ENCODE measurements around the gene CHD6.

GRCh38 chr20:41382791-41383305, 235.3 kb downstream of the CHD6 start:
- no peak for TF ChIP-seq EZH2 (IDR thresholded peaks at IDR 0.05; ENCODE audit: borderline replicate concordance, low read length)
- TF ChIP-seq CTCF (conservative IDR thresholded peaks at IDR 0.05 in 1 of 2, IDR thresholded peaks at IDR 0.05 in 1 of 2; ENCODE audit: extremely low read depth in 1 of 2, insufficient read depth in 1 of 2, low read depth in 1 of 2, low read length in 2 of 2): no peak

Data from mammary epithelial cell (primary cell).